ENCODE measurements around the gene FBXO31. TPM values are rescaled to one million over a fixed set of nuclear protein-coding genes. Genes with fewer than 3 reads are reported as not detected.

FBXO31 gene
- total and polyA plus RNA-seq, 2 experiments from 2014 or later: 16.5 to 28.9 TPM

- H4K20me1 ChIP-seq (ENCODE audit: insufficient read depth, poor library complexity, severe bottlenecking): no peaks in the 10 kb centered on the region
- no peaks in the 10 kb centered on the region for H3K27me3 ChIP-seq
- DNase-seq (ENCODE audit: low spot score): no peak
- no peaks in the 10 kb centered on the region for H3K4me1 ChIP-seq (ENCODE audit: insufficient read depth)
- H3K36me3 ChIP-seq (replicated peaks; ENCODE audit: insufficient read depth, low read depth): no peaks in the 10 kb centered on the region
- H3K9me2 ChIP-seq (replicated peaks; ENCODE audit: insufficient read depth): no peaks in the 10 kb centered on the region
- H3K4me2 ChIP-seq: no peak overlapping the region
- H2AFZ ChIP-seq: no peak overlapping the region
- 90% methylated on average over 12 of the region's 12 CpGs for WGBS (ENCODE audit: low lambda C conversion rate, missing lambda C conversion rate)
- H3K79me2 ChIP-seq: no peaks in the 10 kb centered on the region
- H3K9me3 ChIP-seq (ENCODE audit: low read depth): no peaks in the 10 kb centered on the region
- no peak for TF ChIP-seq EZH2phosphoT487 (IDR thresholded peaks at IDR 0.05; ENCODE audit: low read depth, severe bottlenecking, unreplicated experiment)
- TF ChIP-seq CTCF (IDR thresholded peaks at IDR 0.05; ENCODE audit: poor library complexity): no peak
- no peak for TF ChIP-seq EZH2 (IDR thresholded peaks at IDR 0.05; ENCODE audit: borderline replicate concordance)
- H3K4me3 ChIP-seq: no peak overlapping the region
- no peak overlapping the region for H3K27ac ChIP-seq
Observed at GRCh38 chr16:87328846-87329245, 54.7 kb downstream of the FBXO31 start.

- TF ChIP-seq EZH2phosphoT487 (IDR thresholded peaks at IDR 0.05; ENCODE audit: low read depth, severe bottlenecking, unreplicated experiment): no peak
- no peaks in the 10 kb centered on the region for H3K27me3 ChIP-seq
- no peaks in the 10 kb centered on the region for H4K20me1 ChIP-seq (ENCODE audit: insufficient read depth, poor library complexity, severe bottlenecking)
Observed at GRCh38 chr16:87327798-87328495, 55.6 kb downstream of the FBXO31 start.

GRCh38 chr16:87326151-87326571, 57.4 kb downstream of the FBXO31 start:
- Histone ChIP-seq H3K4me3 (no peak overlapping the region), H3K9me3 (ENCODE audit: low read depth) (no peaks in the 10 kb centered on the region), H2AFZ (no peak overlapping the region), H3K4me1 (ENCODE audit: insufficient read depth) (no peaks in the 10 kb centered on the region), H3K27me3 (no peaks in the 10 kb centered on the region), H3K27ac (no peak overlapping the region), H3K9me2 (replicated peaks; ENCODE audit: insufficient read depth) (no peaks in the 10 kb centered on the region), H3K4me2 (no peak overlapping the region), H4K20me1 (ENCODE audit: insufficient read depth, poor library complexity, severe bottlenecking) (no peaks in the 10 kb centered on the region), H3K79me2 (no peaks in the 10 kb centered on the region), H3K36me3 (replicated peaks; ENCODE audit: insufficient read depth, low read depth) (no peaks in the 10 kb centered on the region)
- no peak for TF ChIP-seq EZH2 (IDR thresholded peaks at IDR 0.05; ENCODE audit: borderline replicate concordance)
- no peak for TF ChIP-seq CTCF (IDR thresholded peaks at IDR 0.05; ENCODE audit: poor library complexity)
- no peak for TF ChIP-seq EZH2phosphoT487 (IDR thresholded peaks at IDR 0.05; ENCODE audit: low read depth, severe bottlenecking, unreplicated experiment)
- DNase-seq (ENCODE audit: low spot score): no peak
- WGBS (ENCODE audit: low lambda C conversion rate, missing lambda C conversion rate): 81% methylated on average over 11 of the region's 11 CpGs

More at GRCh38 chr16:87327798-87328495, 55.6 kb downstream of the FBXO31 start:
- 95% methylated on average over 19 of the region's 19 CpGs for WGBS (ENCODE audit: low lambda C conversion rate, missing lambda C conversion rate)
- no peak for DNase-seq (ENCODE audit: low spot score)
- H3K27ac ChIP-seq: no peak overlapping the region
- H3K4me3 ChIP-seq: no peak overlapping the region
- H3K4me2 ChIP-seq: no peak overlapping the region
- H3K79me2 ChIP-seq: no peaks in the 10 kb centered on the region
- no peaks in the 10 kb centered on the region for H3K4me1 ChIP-seq (ENCODE audit: insufficient read depth)
- no peaks in the 10 kb centered on the region for H3K9me2 ChIP-seq (replicated peaks; ENCODE audit: insufficient read depth)
- H2AFZ ChIP-seq: no peak overlapping the region
- no peaks in the 10 kb centered on the region for H3K9me3 ChIP-seq (ENCODE audit: low read depth)
- no peaks in the 10 kb centered on the region for H3K36me3 ChIP-seq (replicated peaks; ENCODE audit: insufficient read depth, low read depth)

- H3K4me1 ChIP-seq (ENCODE audit: insufficient read depth): no peaks in the 10 kb centered on the region
- no peaks in the 10 kb centered on the region for H3K9me2 ChIP-seq (replicated peaks; ENCODE audit: insufficient read depth)
- DNase-seq (ENCODE audit: low spot score): no peak
- no peaks in the 10 kb centered on the region for H3K9me3 ChIP-seq (ENCODE audit: low read depth)
- H4K20me1 ChIP-seq (ENCODE audit: insufficient read depth, poor library complexity, severe bottlenecking): no peaks in the 10 kb centered on the region
- H3K27me3 ChIP-seq: no peaks in the 10 kb centered on the region
- H3K4me2 ChIP-seq: no peak overlapping the region
- H3K79me2 ChIP-seq: no peaks in the 10 kb centered on the region
- WGBS (ENCODE audit: low lambda C conversion rate, missing lambda C conversion rate): 85% methylated on average over 14 of the region's 15 CpGs
- TF ChIP-seq EZH2 (IDR thresholded peaks at IDR 0.05; ENCODE audit: borderline replicate concordance) (no peak), CTCF (IDR thresholded peaks at IDR 0.05; ENCODE audit: poor library complexity) (no peak), EZH2phosphoT487 (IDR thresholded peaks at IDR 0.05; ENCODE audit: low read depth, severe bottlenecking, unreplicated experiment) (no peak)
- no peaks in the 10 kb centered on the region for H3K36me3 ChIP-seq (replicated peaks; ENCODE audit: insufficient read depth, low read depth)
- no peak overlapping the region for H2AFZ ChIP-seq
- no peak overlapping the region for H3K4me3 ChIP-seq
- no peak overlapping the region for H3K27ac ChIP-seq
Observed at GRCh38 chr16:87325423-87325858, 58.1 kb downstream of the FBXO31 start.
